ENCODE measurements around the gene ABCA13.

Gene ABCA13

GRCh38 chr7:48148311-48148710 is 22.9 kb upstream of the ABCA13 start:
- H3K4me3 ChIP-seq (replicated peaks; ENCODE audit: insufficient read depth, low read length), result no peak overlapping the region
- no peak for DNase-seq (ENCODE audit: low read depth in 1 of 2, low spot score in 1 of 2)
- no peak overlapping the region for H3K27ac ChIP-seq (replicated peaks)
- no peak for TF ChIP-seq SPI1 (IDR thresholded peaks at IDR 0.05; ENCODE audit: borderline replicate concordance, low read depth)
- no peak for TF ChIP-seq POLR2AphosphoS5 (IDR thresholded peaks at IDR 0.05; ENCODE audit: low read depth)
- TF ChIP-seq, protein P1, sequence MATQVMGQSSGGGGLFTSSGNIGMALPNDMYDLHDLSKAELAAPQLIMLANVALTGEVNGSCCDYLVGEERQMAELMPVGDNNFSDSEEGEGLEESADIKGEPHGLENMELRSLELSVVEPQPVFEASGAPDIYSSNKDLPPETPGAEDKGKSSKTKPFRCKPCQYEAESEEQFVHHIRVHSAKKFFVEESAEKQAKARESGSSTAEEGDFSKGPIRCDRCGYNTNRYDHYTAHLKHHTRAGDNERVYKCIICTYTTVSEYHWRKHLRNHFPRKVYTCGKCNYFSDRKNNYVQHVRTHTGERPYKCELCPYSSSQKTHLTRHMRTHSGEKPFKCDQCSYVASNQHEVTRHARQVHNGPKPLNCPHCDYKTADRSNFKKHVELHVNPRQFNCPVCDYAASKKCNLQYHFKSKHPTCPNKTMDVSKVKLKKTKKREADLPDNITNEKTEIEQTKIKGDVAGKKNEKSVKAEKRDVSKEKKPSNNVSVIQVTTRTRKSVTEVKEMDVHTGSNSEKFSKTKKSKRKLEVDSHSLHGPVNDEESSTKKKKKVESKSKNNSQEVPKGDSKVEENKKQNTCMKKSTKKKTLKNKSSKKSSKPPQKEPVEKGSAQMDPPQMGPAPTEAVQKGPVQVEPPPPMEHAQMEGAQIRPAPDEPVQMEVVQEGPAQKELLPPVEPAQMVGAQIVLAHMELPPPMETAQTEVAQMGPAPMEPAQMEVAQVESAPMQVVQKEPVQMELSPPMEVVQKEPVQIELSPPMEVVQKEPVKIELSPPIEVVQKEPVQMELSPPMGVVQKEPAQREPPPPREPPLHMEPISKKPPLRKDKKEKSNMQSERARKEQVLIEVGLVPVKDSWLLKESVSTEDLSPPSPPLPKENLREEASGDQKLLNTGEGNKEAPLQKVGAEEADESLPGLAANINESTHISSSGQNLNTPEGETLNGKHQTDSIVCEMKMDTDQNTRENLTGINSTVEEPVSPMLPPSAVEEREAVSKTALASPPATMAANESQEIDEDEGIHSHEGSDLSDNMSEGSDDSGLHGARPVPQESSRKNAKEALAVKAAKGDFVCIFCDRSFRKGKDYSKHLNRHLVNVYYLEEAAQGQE (IDR thresholded peaks at IDR 0.05; ENCODE audit: insufficient replicate concordance, low read depth), result no peak
- TF ChIP-seq, protein P2, sequence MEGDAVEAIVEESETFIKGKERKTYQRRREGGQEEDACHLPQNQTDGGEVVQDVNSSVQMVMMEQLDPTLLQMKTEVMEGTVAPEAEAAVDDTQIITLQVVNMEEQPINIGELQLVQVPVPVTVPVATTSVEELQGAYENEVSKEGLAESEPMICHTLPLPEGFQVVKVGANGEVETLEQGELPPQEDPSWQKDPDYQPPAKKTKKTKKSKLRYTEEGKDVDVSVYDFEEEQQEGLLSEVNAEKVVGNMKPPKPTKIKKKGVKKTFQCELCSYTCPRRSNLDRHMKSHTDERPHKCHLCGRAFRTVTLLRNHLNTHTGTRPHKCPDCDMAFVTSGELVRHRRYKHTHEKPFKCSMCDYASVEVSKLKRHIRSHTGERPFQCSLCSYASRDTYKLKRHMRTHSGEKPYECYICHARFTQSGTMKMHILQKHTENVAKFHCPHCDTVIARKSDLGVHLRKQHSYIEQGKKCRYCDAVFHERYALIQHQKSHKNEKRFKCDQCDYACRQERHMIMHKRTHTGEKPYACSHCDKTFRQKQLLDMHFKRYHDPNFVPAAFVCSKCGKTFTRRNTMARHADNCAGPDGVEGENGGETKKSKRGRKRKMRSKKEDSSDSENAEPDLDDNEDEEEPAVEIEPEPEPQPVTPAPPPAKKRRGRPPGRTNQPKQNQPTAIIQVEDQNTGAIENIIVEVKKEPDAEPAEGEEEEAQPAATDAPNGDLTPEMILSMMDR (IDR thresholded peaks at IDR 0.05; ENCODE audit: insufficient read depth, low read length), result no peak
- TF ChIP-seq GABPA (IDR thresholded peaks at IDR 0.05; ENCODE audit: low read depth), result no peak
- peaks cover 3% of the 10 kb centered on the region for H3K27me3 ChIP-seq (ENCODE audit: insufficient read depth, poor library complexity, severe bottlenecking)

DNA sequence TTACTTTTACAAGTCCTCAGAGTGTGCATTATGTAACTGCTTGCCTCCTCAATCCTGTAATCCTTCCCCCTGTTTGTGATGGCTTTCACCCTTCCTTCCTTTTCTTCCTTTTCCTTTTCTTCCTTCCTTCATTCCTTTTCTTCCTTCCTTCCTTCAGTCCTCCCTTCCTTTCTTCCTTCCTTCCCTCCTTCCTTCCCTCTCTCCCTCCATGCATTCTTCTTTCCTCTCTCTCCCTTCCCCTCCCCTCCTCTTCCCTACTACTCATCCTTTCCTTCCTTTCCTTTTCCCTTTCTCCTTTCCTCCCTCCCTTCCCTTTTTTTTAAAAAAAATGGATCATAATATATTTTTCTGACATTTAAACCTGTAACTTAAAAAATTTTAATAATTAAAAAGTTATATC is 22.2 kb upstream of the ABCA13 start:
- no peak for DNase-seq (ENCODE audit: low read depth in 1 of 2, low spot score in 1 of 2)
- Histone ChIP-seq H3K27ac (replicated peaks) (no peak overlapping the region), H3K27me3 (ENCODE audit: insufficient read depth, poor library complexity, severe bottlenecking) (peaks cover 3% of the 10 kb centered on the region), H3K4me3 (replicated peaks; ENCODE audit: insufficient read depth, low read length) (no peak overlapping the region)
- TF ChIP-seq POLR2AphosphoS5 (IDR thresholded peaks at IDR 0.05; ENCODE audit: low read depth), result no peak
- TF ChIP-seq, protein P2 (IDR thresholded peaks at IDR 0.05; ENCODE audit: insufficient read depth, low read length), result no peak
- no peak for TF ChIP-seq GABPA (IDR thresholded peaks at IDR 0.05; ENCODE audit: low read depth)
- TF ChIP-seq, protein P1 (IDR thresholded peaks at IDR 0.05; ENCODE audit: insufficient replicate concordance, low read depth), result no peak
- no peak for TF ChIP-seq SPI1 (IDR thresholded peaks at IDR 0.05; ENCODE audit: borderline replicate concordance, low read depth)

DNA sequence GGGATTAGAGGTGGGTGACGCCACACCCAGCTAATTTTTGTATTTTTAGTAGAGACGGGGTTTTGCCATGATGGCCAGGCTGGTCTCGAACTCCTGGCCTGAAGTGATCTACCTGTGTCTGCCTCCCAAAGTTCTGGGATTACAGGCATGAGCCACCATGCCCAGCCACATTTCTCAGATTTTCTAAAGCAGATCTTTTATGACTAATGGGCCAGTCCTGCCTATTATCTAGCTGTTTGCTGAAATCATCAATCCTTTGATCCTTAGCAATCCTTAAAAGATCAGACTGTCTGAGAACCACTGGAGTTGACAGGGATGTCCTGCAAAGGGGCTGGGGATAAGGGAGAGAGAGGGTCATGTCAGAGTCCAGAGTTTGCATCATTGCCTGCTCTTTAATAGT is 21.2 kb upstream of the ABCA13 start:
- Histone ChIP-seq H3K27me3 (ENCODE audit: insufficient read depth, poor library complexity, severe bottlenecking) (peaks cover 3% of the 10 kb centered on the region), H3K27ac (replicated peaks) (no peak overlapping the region), H3K4me3 (replicated peaks; ENCODE audit: insufficient read depth, low read length) (no peak overlapping the region)
- DNase-seq (ENCODE audit: low read depth in 1 of 2, low spot score in 1 of 2), result no peak
- TF ChIP-seq SPI1 (IDR thresholded peaks at IDR 0.05; ENCODE audit: borderline replicate concordance, low read depth), result no peak
- TF ChIP-seq, protein P1 (IDR thresholded peaks at IDR 0.05; ENCODE audit: insufficient replicate concordance, low read depth), result no peak
- no peak for TF ChIP-seq GABPA (IDR thresholded peaks at IDR 0.05; ENCODE audit: low read depth)
- no peak for TF ChIP-seq POLR2AphosphoS5 (IDR thresholded peaks at IDR 0.05; ENCODE audit: low read depth)
- TF ChIP-seq, protein P2 (IDR thresholded peaks at IDR 0.05; ENCODE audit: insufficient read depth, low read length), result no peak
